Dendritic cell treated with granulocyte-macrophage colony-stimulating factor and Interleukin-4, amounts not matched to agents 40 ng/mL and 50 ng/mL, for 4 days (primary cell): ENCODE data around the gene XPNPEP1.
"Not testable (repeated sequence)": the region's sequence is repeated elsewhere in the genome, so short reads cannot be mapped to it uniquely, and the experiment has no call there.

ENCODE experiments used
- H3K27ac Mint-ChIP-seq: one replicate; pipeline ENCODE4 v1.8.0; 2022; ENCODE audit warnings: mild to moderate bottlenecking, mixed read lengths
- H3K27me3 Mint-ChIP-seq: one replicate; pipeline ENCODE4 v1.8.0; 2022; ENCODE audit warnings: mild to moderate bottlenecking, mixed read lengths
- H3K36me3 Mint-ChIP-seq: one replicate; pipeline ENCODE4 v1.8.0; 2022; ENCODE audit warnings: low read depth, mixed read lengths
- H3K4me1 Mint-ChIP-seq: one replicate; pipeline ENCODE4 v1.8.0; 2022; ENCODE audit warnings: low read depth, mixed read lengths
- H3K4me3 Mint-ChIP-seq: one replicate; pipeline ENCODE4 v1.8.0; 2022; ENCODE audit warnings: mild to moderate bottlenecking, moderate library complexity, mixed read lengths
- H3K9me3 Mint-ChIP-seq: one replicate; pipeline ENCODE4 v1.8.0; 2022; ENCODE audit warnings: mixed read lengths
- intact Hi-C: fragments of 100-400 bp; cut with micrococcal nuclease; formaldehyde crosslinking; loops from one replicate; pipeline ENCODE4 v1.15.0; 2022

Gene XPNPEP1

GRCh38 chr10:109924087-109924486, 776 bp upstream of the XPNPEP1 start:
- H3K4me3 Mint-ChIP-seq = peak overlapping the region; percentile 86
- intact Hi-C loops = loop anchor here (5.0 kb wide), 3 partner anchors 83 to 993 kb away; partner anchors contain the start of genes ADD3, BBIP1 and SHOC2
- peak overlapping the region; percentile 89 for H3K27ac Mint-ChIP-seq
- H3K9me3 Mint-ChIP-seq = no peaks in the 10 kb centered on the region
- peaks cover 40% of the 10 kb centered on the region for H3K4me1 Mint-ChIP-seq
- peaks cover 18% of the 10 kb centered on the region for H3K36me3 Mint-ChIP-seq
- H3K27me3 Mint-ChIP-seq = no peaks in the 10 kb centered on the region

DNA sequence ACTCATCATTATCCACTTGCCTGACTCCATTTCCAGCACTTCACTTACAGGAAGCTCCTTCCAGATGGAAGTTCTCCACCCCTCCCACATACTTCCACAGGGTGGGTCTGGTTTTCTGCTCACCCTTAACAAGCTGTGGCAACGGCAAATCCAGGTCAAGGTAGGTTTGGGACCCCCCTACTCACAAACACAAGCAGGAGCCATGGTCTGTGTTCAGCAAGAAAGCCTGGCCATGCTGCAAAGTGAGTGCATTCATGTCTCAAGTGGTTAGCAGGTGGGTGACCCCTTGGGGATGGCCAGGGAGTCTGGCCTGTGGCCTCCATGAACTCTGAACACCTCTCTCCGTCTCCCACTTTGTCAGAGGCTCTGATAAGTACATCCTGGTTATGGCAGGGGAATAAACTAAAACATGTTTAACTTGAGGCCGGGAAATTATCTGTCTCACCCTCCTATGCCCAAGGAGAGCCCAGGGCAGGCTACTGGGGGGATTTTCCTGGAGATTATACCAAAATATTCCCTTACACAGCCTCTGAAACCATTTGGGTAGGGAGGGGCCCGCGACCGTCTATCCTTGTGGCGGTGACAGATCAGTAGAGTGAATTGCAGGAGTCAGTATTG, 844 bp downstream of the XPNPEP1 start:
- Mint-ChIP-seq H3K27ac (peak overlapping the region; percentile 89), H3K4me1 (peaks cover 52% of the 10 kb centered on the region), H3K27me3 (no peaks in the 10 kb centered on the region), H3K36me3 (peaks cover 26% of the 10 kb centered on the region), H3K9me3 (no peaks in the 10 kb centered on the region), H3K4me3 (peak overlapping the region; percentile 86)
- intact Hi-C loops = loop anchor here (5.0 kb wide), 3 partner anchors 85 to 995 kb away; partner anchors contain the start of genes ADD3, BBIP1 and SHOC2

DNA sequence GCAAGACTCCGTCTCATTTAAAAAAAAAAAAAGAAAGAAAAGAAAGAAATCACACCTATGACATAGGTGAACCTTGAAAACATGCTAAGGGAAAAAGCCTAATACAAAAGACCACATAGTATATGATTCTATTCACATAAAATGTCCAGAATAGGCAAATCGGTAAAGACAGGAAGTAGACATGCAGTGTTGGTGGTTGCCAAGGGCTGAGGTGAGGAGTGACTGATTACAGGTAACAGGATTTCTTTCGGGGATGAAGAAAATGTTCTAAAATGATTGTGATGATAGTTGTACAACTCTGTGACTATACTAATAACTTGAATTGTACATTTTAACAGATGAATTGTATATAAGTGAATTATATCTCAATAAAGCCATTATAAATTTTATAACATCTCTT, 3.3 kb downstream of the XPNPEP1 start:
- Mint-ChIP-seq H3K36me3 (peaks cover 37% of the 10 kb centered on the region), H3K9me3 (no peaks in the 10 kb centered on the region), H3K4me3 (no peak overlapping the region), H3K27me3 (no peaks in the 10 kb centered on the region), H3K4me1 (peaks cover 72% of the 10 kb centered on the region), H3K27ac (no peak overlapping the region)
- intact Hi-C loops = loop anchor here (5.0 kb wide), 3 partner anchors 87 to 997 kb away; partner anchors contain the start of genes ADD3, BBIP1 and SHOC2

- Mint-ChIP-seq H3K9me3 (no peaks in the 10 kb centered on the region), H3K4me3 (no peak overlapping the region), H3K27ac (no peak overlapping the region), H3K4me1 (peaks cover 72% of the 10 kb centered on the region), H3K36me3 (peaks cover 44% of the 10 kb centered on the region), H3K27me3 (no peaks in the 10 kb centered on the region)
- intact Hi-C loops = no loop called here
Observed at GRCh38 chr10:109919220-109919619, 4.1 kb downstream of the XPNPEP1 start.

DNA sequence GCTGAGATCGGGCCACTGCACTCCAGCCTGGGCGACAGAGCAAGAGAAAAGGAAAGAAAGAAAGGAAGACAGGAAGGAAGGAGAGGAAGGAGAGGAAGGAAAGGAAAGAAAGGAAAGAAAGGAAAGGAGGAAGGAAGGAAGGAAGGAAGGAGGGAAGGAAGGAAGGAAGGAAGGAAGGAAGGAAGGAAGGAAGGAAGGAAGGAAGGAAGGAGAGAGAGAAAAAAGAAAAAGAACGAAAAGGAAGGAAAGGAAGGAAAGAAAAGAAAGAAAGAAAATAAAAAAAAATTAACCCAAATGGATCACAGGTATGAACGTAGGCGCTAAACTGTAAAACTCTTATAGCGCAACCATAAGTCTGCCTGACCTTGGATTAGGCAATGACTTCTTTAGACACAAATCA, 4.6 kb downstream of the XPNPEP1 start:
- intact Hi-C loops = not testable (repeated sequence)
- H3K36me3 Mint-ChIP-seq = peaks cover 50% of the 10 kb centered on the region

GRCh38 chr10:109915566-109915965, 7.7 kb downstream of the XPNPEP1 start:
- peaks cover 44% of the 10 kb centered on the region for H3K36me3 Mint-ChIP-seq
- H3K4me3 Mint-ChIP-seq = no peak overlapping the region
- no peaks in the 10 kb centered on the region for H3K27me3 Mint-ChIP-seq
- peaks cover 62% of the 10 kb centered on the region for H3K4me1 Mint-ChIP-seq
- intact Hi-C loops = no loop called here
- peak overlapping the region; percentile 17 for H3K27ac Mint-ChIP-seq
- H3K9me3 Mint-ChIP-seq = no peaks in the 10 kb centered on the region

More for the DNA sequence above, 4.6 kb downstream of the XPNPEP1 start:
- not testable (repeated sequence) for H3K4me3 Mint-ChIP-seq, H3K27ac Mint-ChIP-seq, H3K9me3 Mint-ChIP-seq, H3K27me3 Mint-ChIP-seq
- H3K4me1 Mint-ChIP-seq = peaks cover 67% of the 10 kb centered on the region

DNA sequence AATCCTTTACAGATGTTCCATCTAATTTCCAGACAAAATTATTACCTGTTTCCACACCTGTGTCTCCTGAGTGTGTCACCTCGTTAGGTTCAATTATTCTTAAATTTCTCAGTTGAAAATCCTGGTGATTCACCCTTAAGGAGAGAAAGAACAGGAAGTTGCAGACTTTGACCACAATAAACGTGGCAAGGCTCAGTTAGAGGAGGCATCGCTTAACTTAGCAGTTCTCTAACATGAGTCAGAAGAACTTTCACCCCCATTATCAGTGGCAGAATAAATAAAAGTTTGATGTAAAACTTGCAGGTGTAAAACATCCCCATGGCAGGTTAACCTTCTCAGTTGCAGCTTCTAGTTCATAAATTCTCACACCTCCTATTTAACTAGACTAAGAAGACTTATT, 8.3 kb downstream of the XPNPEP1 start:
- intact Hi-C loops = no loop called here
- Mint-ChIP-seq H3K27ac (peak overlapping the region; percentile 17), H3K4me3 (no peak overlapping the region), H3K36me3 (peaks cover 47% of the 10 kb centered on the region), H3K4me1 (peaks cover 67% of the 10 kb centered on the region), H3K9me3 (no peaks in the 10 kb centered on the region), H3K27me3 (no peaks in the 10 kb centered on the region)

- Mint-ChIP-seq H3K9me3 (no peaks in the 10 kb centered on the region), H3K36me3 (peaks cover 53% of the 10 kb centered on the region), H3K4me3 (no peak overlapping the region), H3K27ac (no peak overlapping the region), H3K4me1 (peaks cover 67% of the 10 kb centered on the region), H3K27me3 (no peaks in the 10 kb centered on the region)
- intact Hi-C loops = no loop called here
Observed at GRCh38 chr10:109913306-109913892, 9.9 kb downstream of the XPNPEP1 start.

- H3K36me3 Mint-ChIP-seq = peaks cover 57% of the 10 kb centered on the region
- intact Hi-C loops = no loop called here
- H3K27ac Mint-ChIP-seq = no peak overlapping the region
- H3K4me1 Mint-ChIP-seq = peaks cover 60% of the 10 kb centered on the region
- no peaks in the 10 kb centered on the region for H3K9me3 Mint-ChIP-seq
- H3K4me3 Mint-ChIP-seq = no peak overlapping the region
- H3K27me3 Mint-ChIP-seq = no peaks in the 10 kb centered on the region
Observed at GRCh38 chr10:109912335-109913281, 10.7 kb downstream of the XPNPEP1 start.

- Mint-ChIP-seq H3K27me3 (no peaks in the 10 kb centered on the region), H3K9me3 (no peaks in the 10 kb centered on the region), H3K36me3 (peaks cover 64% of the 10 kb centered on the region), H3K4me3 (no peak overlapping the region), H3K27ac (no peak overlapping the region), H3K4me1 (peaks cover 54% of the 10 kb centered on the region)
- intact Hi-C loops = no loop called here
Observed at GRCh38 chr10:109911903-109912302, 11.4 kb downstream of the XPNPEP1 start.

GRCh38 chr10:109906316-109906715, 17.0 kb downstream of the XPNPEP1 start:
- no peaks in the 10 kb centered on the region for H3K9me3 Mint-ChIP-seq
- H3K4me3 Mint-ChIP-seq = no peak overlapping the region
- peaks cover 81% of the 10 kb centered on the region for H3K36me3 Mint-ChIP-seq
- H3K27me3 Mint-ChIP-seq = no peaks in the 10 kb centered on the region
- intact Hi-C loops = no loop called here
- H3K27ac Mint-ChIP-seq = no peak overlapping the region
- peaks cover 43% of the 10 kb centered on the region for H3K4me1 Mint-ChIP-seq

DNA sequence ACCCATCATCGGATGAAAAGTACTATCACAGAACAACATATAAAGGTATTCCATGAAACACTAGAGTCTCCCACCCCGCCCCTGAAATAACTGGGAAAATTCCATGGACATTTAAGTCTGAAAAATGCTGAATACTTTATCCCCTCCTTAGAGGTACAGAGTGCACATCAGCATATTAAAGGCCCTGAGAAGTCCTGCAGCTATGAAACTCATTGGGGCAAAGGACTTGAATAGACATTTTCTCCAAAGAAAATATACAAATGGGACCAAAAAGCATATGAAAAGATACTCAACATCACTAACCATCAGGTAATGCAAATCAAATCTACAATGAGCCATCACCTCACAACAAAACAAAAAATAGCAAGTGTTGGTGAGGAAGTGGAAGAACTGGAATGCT, 18.9 kb downstream of the XPNPEP1 start:
- no peak overlapping the region for H3K4me3 Mint-ChIP-seq
- H3K27me3 Mint-ChIP-seq = no peaks in the 10 kb centered on the region
- H3K27ac Mint-ChIP-seq = no peak overlapping the region
- H3K36me3 Mint-ChIP-seq = peaks cover 87% of the 10 kb centered on the region
- H3K4me1 Mint-ChIP-seq = peaks cover 46% of the 10 kb centered on the region
- intact Hi-C loops = no loop called here
- H3K9me3 Mint-ChIP-seq = no peaks in the 10 kb centered on the region

DNA sequence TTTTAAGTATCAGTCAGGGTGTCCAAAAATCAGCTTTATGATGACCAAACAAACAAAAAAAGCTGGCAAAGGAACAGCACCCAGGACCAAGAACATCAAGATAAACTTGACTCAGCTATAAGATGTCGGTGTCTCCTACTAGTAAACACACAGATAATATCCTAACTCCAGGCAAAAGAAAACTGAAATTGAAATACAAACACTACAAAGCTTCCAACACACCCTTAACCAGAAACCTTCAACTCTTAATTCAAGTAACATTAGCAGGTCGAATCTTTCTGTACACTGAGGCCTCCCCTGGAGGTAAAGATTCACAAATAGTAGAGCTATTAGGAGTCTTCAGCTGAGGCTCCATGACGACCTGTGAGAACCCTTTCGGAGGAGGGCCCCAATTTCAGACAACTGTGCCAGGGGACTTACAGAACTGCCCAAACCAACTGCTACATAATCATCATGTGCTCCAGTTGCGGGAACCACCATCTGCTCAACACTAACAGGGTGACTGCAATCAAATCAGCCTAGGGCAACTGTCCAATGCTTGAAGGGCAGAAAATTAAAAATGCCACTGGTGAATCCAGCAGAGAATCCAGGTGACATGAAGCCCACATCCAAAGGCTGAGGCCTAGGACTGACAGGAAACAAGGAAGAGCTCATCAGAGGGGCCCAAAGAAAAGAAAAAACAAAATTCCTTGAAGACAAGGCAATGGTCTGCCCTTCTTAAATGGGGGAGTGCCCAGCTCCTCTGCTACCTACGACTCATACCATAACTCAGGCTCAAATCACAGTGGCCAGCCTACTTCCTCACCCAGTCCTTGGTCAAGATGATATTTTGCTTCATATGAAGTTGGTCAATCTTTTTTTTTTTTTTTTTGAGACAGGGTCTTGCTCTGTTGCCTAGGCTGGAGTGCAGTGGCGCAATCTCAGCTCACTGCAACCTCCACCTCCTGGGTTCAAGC, 20.0 kb downstream of the XPNPEP1 start:
- Mint-ChIP-seq H3K27me3 (no peaks in the 10 kb centered on the region), H3K27ac (no peak overlapping the region), H3K36me3 (peaks cover 92% of the 10 kb centered on the region), H3K4me1 (peaks cover 50% of the 10 kb centered on the region), H3K9me3 (no peaks in the 10 kb centered on the region), H3K4me3 (no peak overlapping the region)
- intact Hi-C loops = no loop called here
